ENCODE results near the gene KDSR. TPM values are rescaled to one million over a fixed set of nuclear protein-coding genes. Genes with fewer than 3 reads are reported as not detected.
"Not testable (repeated sequence)": the region's sequence is repeated elsewhere in the genome, so short reads cannot be mapped to it uniquely, and the experiment has no call there.

The KDSR gene
- total RNA-seq, 1 donor from 2014 or later, result 33.8 TPM

DNA sequence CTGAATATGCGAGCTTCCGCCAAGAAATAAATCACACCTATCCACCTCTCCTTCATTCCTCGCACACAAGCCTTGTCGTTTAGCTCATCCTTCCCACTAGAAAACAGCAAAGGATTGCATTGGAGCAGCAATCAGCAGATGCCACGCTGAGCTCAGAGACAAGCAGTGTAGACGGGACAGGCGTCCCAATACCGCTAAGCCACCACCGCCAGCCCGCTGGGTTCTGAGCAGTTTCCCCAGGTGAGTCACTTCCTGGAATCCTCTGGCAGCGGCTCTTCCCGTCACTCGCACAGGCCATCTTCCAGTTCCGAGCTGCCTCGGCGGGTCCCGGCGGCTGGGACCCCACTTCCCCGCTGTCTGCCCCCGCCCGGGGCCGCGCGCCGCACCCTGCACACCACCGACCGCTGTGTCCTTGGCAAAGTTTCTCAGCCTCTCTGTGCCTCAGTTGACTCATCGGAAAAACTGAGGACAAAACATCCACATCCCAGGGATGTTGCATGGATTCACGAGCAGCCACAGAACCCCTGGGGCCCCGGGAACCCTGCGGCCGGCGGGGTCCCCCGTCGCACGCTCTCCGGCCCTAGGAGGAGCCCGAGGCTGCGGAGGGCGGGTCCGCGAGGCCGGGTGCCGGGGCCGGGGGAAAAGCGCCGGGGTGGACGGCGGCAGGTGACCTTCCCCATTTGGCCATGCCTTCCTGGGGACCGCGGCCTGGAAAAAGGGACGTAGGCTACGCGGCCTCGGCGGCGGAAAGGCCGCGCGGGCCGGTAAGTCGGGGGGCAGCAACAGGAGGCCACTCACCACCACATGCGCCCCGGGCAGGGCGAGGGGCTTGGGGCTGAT, 573 bp downstream of the KDSR start:
- intact Hi-C loops (cut with micrococcal nuclease), result loop anchor here (1.0 to 5.0 kb wide), 8 partner anchors 13 to 1179 kb away; partner anchors contain the start of genes PHLPP1, PIGN, RELCH and VPS4B

- intact Hi-C loops (cut with micrococcal nuclease), result loop anchor here (1.0 to 5.0 kb wide), 6 partner anchors 36 to 1179 kb away; partner anchors contain the start of genes PHLPP1, PIGN and RELCH
These were observed 1.2 kb downstream of the KDSR start for GRCh38 chr18:63365876-63366212.

- intact Hi-C loops (cut with micrococcal nuclease), result no loop called here
These were observed 3.1 kb downstream of the KDSR start for GRCh38 chr18:63363951-63364350.

GRCh38 chr18:63363420-63363819, 3.6 kb downstream of the KDSR start:
- intact Hi-C loops (cut with micrococcal nuclease), result not testable (repeated sequence)

DNA sequence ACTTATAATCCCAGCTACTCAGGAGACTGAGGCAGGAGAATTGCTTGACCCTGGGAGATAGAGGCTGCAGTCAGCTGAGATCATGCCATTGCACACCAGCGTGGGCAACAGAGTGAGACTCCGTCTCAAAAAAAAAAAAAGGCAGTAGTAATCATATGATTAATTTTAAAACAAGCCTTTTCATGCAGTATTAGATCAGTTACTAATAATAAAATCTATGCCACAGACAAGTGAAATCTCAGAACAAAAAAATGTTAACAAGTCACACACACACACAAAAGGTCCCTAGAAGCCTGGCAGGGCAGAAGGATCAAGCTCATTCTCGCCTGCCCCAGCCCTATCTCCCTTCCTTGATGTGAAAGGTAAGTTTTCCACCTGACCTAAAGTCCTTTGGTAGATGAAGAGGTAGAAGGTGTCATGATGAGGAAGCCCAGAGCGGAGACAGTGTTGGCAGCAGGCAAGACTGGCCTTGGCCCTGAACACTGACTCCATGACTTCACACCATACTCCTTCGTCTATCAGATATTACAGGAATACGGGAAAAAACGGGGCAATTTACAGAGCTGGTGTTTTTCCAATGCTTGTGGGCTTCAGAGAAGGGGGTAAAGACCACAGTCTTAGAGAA, 10.6 kb downstream of the KDSR start:
- intact Hi-C loops (cut with micrococcal nuclease), result no loop called here

GRCh38 chr18:63350230-63350629, 16.8 kb downstream of the KDSR start:
- intact Hi-C loops (cut with micrococcal nuclease), result no loop called here

DNA sequence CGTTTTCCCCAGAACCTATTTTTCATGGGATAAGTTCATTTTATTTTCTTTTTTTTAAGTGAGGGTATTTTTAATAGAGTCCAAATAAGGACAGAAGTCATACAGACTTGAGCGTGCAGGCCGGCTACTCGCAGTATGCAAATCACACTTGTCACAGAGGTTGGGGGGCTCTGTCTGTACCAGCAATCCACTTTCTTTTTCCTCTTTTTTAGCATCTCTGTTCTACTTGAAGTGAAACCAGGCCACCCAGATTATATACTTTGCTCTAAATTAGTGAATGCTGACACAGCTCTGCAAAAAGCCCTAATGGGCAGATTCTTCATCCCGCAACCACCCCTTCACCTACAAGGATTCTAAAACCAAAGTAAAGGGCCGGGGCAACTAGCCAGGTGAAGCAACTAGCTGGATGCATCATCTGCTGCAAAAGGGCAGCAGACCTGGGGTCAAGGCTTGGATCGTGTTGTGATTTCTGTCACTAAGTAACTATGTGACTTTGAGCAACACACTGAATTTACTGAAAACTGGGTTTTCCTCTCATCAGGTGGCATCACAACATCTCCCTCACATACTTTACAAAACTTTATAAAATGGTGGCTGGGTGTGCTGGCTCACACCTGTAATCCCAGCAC, 18.4 kb downstream of the KDSR start:
- intact Hi-C loops (cut with micrococcal nuclease), result no loop called here

DNA sequence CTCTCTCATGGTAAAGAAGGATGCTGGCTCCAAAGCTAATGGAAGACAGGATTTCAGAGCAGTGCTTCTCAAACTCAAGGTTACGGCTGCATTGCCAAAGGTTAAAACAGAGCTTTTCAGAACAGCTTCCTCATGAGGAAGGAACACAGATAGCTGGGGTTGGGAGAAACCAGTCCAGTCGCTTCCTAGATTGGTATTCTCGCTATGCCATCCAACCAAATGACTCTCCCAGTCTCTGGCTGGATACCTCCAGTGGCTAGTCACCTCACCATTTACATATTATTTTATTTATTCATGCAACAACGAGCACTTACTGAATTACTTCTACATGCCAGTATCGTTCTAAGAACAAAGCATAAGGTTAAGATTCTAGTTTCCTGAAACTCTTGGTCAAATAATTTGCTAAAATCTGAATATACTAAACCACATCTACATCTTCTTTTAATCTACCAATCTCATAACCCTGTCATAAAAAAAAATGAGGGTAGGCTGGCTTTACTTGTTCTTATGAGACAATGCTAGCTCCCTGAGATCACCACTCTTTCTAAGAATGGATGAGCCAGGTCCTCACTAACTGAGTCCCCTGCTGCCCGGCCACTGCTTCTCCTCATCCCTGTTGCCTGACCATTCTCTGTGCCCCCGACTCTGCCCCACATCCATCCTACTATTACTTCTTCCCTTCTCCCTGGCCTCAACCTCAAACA, 20.4 kb downstream of the KDSR start:
- intact Hi-C loops (cut with micrococcal nuclease), result no loop called here

GRCh38 chr18:63346031-63346430, 21.0 kb downstream of the KDSR start:
- intact Hi-C loops (cut with micrococcal nuclease), result no loop called here

DNA sequence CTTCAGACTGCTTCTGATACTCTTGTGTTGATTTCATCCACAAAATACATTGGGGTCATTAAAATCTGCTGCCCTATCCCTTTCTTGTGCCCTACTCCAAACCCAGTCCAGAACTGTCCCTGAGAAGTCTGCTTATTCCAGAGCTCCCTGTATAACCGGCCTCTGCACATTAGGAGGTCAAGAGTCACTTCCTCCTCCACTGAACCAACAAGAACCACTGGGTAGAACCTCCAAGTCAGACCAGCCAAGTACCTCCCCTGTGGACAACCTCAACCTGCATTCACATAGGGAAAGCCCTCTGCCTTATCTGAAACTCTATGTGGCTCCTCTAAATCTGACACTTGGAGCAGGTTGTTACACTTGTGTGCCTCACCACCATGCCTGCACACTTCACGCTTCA, 22.1 kb downstream of the KDSR start:
- intact Hi-C loops (cut with micrococcal nuclease), result no loop called here

GRCh38 chr18:63344263-63344662, 22.7 kb downstream of the KDSR start:
- intact Hi-C loops (cut with micrococcal nuclease), result no loop called here

DNA sequence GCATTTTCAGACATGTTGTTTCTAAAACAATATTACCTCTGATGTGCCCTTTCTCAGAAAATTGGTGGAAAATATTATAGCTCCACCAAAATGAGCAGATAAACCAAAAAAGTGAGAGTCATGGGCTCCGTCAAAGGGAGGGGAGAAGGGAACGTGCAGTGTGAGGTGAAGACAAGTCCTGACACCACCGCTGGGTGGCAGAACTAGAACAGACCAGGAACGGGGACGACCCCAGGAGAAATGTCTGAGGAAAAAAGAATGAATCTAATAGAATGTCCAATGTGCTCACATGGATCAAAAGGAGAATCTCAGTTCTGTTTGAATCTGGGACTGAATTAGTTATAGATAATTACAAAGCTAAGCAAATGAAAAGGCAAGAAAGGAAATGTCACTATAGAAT, 24.8 kb downstream of the KDSR start:
- intact Hi-C loops (cut with micrococcal nuclease), result loop anchor here (1.0 kb wide), 1 partner anchor 97 kb away; no protein-coding TSS in a partner anchor

GRCh38 chr18:63339920-63340484, 27.0 kb downstream of the KDSR start:
- intact Hi-C loops (cut with micrococcal nuclease), result loop anchor here (1.0 kb wide), 1 partner anchor 324 kb away; no protein-coding TSS in a partner anchor

DNA sequence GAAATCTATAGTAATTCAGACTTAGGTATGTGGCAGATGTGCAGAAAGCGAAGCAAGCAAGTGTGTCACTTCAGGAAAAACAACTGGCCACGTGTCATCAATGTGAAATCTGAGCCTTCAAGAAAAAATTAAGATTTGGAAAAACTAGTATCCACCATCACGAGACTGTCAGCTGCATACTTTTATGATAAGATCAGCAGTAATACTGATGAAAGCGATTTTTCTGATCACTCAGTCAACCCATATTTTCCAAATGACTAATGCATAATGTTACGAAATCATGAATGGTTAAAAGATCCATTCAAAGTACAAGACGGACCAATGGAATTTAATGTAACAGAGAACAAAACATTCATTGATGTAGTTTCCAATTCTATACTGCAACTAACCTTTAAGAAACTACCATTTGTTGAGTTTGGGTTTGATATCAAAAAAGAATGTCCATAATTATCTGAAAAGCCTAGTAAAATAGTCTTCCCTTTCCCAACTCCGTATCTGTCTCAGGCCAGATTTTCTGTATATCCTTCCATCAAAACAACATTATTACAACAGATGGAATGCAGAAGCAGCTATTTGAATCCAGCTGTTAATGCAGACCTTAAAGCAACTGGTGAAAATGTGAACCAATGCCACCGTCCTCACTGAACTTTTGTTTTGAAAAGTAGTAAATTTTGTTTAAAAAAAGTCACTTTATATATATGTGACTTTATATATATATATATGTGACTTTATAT, 30.5 kb downstream of the KDSR start:
- intact Hi-C loops (cut with micrococcal nuclease), result no loop called here

DNA sequence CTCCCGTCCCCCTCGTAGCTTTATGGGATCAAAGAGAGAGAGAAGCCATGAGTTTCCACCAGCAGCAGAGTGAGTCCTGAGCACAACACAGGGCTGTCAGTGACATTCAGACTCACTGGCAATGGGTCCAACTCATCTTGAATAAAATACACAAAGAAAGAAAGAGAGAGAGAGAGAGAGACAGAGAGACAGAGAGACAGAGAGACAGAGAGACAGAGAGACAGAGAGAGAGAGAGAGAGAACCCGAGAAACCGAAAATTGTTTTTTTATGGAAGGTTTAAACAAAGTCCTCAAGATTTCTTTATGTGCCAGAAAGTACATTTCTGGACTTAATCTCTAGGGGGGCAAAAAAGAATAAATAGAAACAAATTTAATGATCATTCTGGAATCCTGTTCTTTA, 35.9 kb downstream of the KDSR start:
- intact Hi-C loops (cut with micrococcal nuclease), result no loop called here

- intact Hi-C loops (cut with micrococcal nuclease), result no loop called here
These were observed 37.4 kb downstream of the KDSR start for GRCh38 chr18:63329431-63330145.

GRCh38 chr18:63326011-63326410, 41.0 kb downstream of the KDSR start:
- intact Hi-C loops (cut with micrococcal nuclease), result no loop called here

DNA sequence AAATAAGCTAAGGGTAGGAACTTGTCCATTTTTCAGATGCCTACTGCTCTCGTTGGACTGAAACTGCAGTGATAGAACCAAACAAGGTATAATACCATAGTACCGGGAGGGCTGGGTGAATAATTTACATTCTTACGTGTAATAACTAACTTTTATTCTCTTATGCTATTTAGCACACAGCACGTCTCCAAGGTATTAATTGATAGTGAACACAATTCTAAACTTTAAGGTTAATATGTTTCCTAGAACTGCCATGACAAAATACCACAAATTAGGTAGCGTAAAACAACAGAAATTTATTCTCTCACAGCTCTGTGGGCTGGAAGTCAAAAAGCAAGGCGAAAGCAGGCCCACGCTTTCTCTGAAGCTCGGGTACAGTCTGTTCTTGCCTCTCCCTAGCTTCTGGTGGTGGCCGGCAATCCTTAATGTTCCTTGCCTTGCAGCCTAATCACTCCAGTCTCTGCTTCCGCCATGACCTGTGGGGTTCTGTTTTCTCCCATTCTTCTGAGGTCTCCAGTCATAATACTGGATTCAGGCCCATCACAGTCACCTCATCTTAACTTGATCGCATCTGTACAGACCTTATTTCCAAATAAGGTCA, 41.8 kb downstream of the KDSR start:
- intact Hi-C loops (cut with micrococcal nuclease), result no loop called here

DNA sequence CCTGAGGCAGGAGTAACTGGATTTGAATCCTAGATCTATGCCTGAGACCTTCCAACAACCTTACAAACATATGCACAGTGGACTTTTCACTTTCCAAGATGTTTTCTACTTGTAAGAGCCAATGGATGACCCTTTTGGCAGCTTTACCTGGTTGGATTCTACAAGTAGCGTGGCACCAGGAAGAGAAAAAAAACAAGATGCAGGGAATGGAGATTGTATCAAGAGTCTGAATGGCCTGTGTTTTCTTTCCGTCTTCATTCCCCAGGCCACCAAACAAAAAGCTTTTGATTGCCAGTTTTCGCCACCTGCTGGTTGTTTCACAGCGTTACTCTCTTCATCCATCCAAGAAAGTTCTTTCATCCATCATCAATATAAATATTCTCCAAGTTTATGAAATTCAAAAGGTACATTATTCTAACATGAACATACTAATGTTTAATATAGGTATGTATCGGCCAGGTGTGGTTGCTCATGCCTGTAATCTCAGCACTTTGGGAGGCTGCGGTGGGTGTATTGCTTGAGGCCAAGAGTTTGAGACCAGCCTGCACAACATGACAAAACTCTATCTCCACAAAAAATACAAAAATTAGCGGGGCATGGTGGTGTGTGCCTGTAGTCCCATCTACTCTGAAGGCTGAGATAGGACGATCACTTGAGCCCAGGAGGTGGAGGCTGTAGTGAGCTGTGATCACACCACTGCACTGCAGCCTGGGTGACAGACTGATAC, 43.9 kb downstream of the KDSR start:
- intact Hi-C loops (cut with micrococcal nuclease), result loop anchor here (1.0 to 5.0 kb wide), 4 partner anchors 114 to 307 kb away; no protein-coding TSS in a partner anchor
